ENCODE results near the gene SYPL1. TPM values are rescaled to one million over a fixed set of nuclear protein-coding genes. Genes with fewer than 3 reads are reported as not detected.

Gene SYPL1
- total RNA-seq, 1 experiment from 2014 or later, result 39.2 TPM

DNA sequence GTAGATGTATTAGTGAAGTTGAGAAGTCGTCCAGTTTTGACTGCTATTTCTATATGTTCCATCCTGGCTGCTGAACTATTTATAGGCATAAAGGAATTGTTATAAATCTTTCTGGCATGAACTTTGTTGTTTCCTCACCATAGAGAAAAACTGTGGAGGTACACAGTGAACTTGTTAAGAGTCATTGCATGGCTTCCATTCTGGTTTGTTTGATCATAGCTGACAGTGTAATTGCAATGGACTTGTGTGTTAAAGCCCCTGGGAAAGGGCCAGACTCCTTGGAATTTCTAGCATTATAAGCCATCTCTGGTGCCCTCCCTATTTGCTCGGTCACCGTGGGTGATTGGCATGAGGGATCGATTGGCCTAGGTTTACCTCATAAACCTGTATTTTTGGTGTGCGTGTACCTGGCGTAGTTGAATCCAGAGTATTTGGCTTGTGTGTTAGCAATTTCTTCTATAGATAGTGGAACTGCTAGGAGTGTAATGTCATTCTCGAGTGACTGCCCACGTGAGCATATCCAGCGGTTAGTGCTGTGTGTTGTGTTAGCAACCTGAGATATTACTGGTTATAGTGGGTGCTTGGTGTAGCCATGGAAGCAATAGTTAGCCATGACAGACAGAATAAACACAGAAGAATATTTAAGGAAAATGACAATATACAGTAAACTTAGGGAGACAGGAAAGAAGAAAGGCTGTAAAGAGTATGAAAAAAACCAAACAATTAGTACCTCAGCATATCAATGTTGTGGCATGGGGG, 5.9 kb upstream of the SYPL1 start:
- Histone ChIP-seq H4K8ac (replicated peaks; ENCODE audit: insufficient read length, low read depth, low read length) (no peak overlapping the region), H3K79me2 (ENCODE audit: insufficient read depth, low read length) (no peaks in the 10 kb centered on the region), H3K23me2 (ENCODE audit: insufficient read length, low read depth, low read length, poor library complexity, severe bottlenecking) (no peaks in the 10 kb centered on the region), H2AK5ac (ENCODE audit: insufficient read length, low read length) (no peak overlapping the region), H3K23ac (ENCODE audit: insufficient read length, low read depth, low read length) (no peak overlapping the region), H3K27me3 (ENCODE audit: insufficient read depth, low read length) (no peaks in the 10 kb centered on the region), H3K56ac (ENCODE audit: insufficient read length, low read depth, low read length) (no peak overlapping the region), H3K18ac (ENCODE audit: insufficient read length, low read depth, low read length) (no peak overlapping the region), H3K14ac (ENCODE audit: insufficient read depth, low read length) (no peak overlapping the region), H3K4me2 (ENCODE audit: insufficient read depth, insufficient read length, low read length) (no peak overlapping the region), H4K20me1 (ENCODE audit: control insufficient read depth, insufficient read depth, insufficient read length) (no peaks in the 10 kb centered on the region), H3T11ph (ENCODE audit: low read length) (no peak overlapping the region), H2BK120ac (ENCODE audit: low read depth, low read length, poor library complexity, severe bottlenecking) (no peak overlapping the region), H2BK5ac (ENCODE audit: insufficient read length, low read length) (no peak overlapping the region), H2BK12ac (ENCODE audit: insufficient read length, low read depth, low read length) (no peak overlapping the region), H4K91ac (ENCODE audit: insufficient read length, low read depth, low read length) (no peak overlapping the region), H2BK20ac (ENCODE audit: low read depth, low read length, poor library complexity, severe bottlenecking) (no peak overlapping the region), H3K9me3 (ENCODE audit: control insufficient read depth, low read depth, low read length) (no peaks in the 10 kb centered on the region), H3K9ac (ENCODE audit: extremely low read depth, insufficient read length, low read length) (no peak overlapping the region), H3K27ac (ENCODE audit: insufficient read length, low read depth, low read length) (no peak overlapping the region), H2AFZ (ENCODE audit: low read length) (no peak overlapping the region), H2BK15ac (ENCODE audit: low read depth, low read length) (no peak overlapping the region), H3K4me1 (ENCODE audit: insufficient read depth, low read length) (peaks cover 8% of the 10 kb centered on the region), H3K79me1 (ENCODE audit: insufficient read depth, low read depth, low read length, poor library complexity, severe bottlenecking) (no peaks in the 10 kb centered on the region), H3K4ac (ENCODE audit: low read depth, low read length) (no peak overlapping the region), H4K5ac (ENCODE audit: insufficient read length, low read depth, low read length) (no peak overlapping the region)
- TF ChIP-seq, protein P1, sequence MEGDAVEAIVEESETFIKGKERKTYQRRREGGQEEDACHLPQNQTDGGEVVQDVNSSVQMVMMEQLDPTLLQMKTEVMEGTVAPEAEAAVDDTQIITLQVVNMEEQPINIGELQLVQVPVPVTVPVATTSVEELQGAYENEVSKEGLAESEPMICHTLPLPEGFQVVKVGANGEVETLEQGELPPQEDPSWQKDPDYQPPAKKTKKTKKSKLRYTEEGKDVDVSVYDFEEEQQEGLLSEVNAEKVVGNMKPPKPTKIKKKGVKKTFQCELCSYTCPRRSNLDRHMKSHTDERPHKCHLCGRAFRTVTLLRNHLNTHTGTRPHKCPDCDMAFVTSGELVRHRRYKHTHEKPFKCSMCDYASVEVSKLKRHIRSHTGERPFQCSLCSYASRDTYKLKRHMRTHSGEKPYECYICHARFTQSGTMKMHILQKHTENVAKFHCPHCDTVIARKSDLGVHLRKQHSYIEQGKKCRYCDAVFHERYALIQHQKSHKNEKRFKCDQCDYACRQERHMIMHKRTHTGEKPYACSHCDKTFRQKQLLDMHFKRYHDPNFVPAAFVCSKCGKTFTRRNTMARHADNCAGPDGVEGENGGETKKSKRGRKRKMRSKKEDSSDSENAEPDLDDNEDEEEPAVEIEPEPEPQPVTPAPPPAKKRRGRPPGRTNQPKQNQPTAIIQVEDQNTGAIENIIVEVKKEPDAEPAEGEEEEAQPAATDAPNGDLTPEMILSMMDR (conservative IDR thresholded peaks at IDR 0.05), result no peak
- DNase-seq, result no peak
- WGBS (ENCODE audit: extremely low coverage, insufficient read length, low lambda C conversion rate), result no CpG with 5 or more reads among the region's 9 CpGs
- Mint-ChIP-seq H3K36me3 (ENCODE audit: insufficient read depth in 1 of 3, low read depth in 3 of 3) (no peaks in the 10 kb centered on the region), H3K4me3 (no peak overlapping the region), H3K27me3 (ENCODE audit: low read depth) (peaks cover 5% of the 10 kb centered on the region), H3K9me3 (no peaks in the 10 kb centered on the region), H3K27ac (no peak overlapping the region), H3K4me1 (peaks cover 16 to 34% of the 10 kb centered on the region in 2 experiments)

All from H9 (cell line).